LNCaP clone FGC (cell line): ENCODE data around the gene KIF20A.

ENCODE experiments used
- DNase-seq: peaks from one replicate; pipeline ENCODE4 v3.0.0-alpha.2; 2011; ENCODE audit warnings: low read depth
- H3K4me3 ChIP-seq: 2 replicates; pipeline ENCODE4 v1.5.1; 2011; ENCODE audit warnings: mild to moderate bottlenecking, low read depth, low read length, control low read depth
- TF ChIP-seq, protein P1 (sequence below): IDR thresholded peaks from 2 replicates; pipeline ENCODE4 v1.5.1; 2012; ENCODE audit warnings: mild to moderate bottlenecking; ENCODE audit not compliant: control insufficient read depth, insufficient read depth; ENCODE audit errors: extremely low read depth

Gene KIF20A

DNA sequence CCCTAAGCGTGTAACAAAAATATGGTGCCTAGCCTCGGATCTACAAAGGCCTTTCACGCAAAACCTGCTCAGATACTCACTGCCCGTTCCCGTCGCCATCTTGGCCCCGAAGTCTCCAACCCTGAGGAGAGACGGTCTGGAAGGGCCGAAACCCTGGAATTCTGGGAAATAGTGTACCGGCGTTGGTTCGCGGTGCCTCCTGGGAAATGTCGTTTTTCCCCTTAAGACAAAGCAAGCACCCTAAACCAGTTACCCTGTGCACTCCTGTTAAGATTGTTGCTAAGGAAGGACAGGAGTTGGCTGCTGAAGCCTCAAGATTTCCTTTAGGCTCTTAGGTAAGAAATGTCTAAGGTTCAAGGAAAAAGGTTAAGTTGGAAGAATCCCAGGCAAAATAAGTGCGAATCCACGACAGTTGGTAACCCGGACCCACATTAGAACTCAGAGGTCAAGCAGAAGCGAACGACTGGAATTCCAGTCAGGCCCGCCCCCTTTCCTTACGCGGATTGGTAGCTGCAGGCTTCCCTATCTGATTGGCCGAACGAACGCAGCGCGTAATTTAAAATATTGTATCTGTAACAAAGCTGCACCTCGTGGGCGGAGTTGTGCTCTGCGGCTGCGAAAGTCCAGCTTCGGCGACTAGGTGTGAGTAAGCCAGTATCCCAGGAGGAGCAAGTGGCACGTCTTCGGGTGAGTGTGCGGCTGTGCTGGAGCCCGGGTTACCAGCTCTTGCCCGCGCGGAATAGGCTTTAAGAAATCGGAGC lies at the start of gene KIF20A, which contains the start of gene BRD8:
KIF20A (plus strand) TSS at position 597 of the 761 bp plus-strand sequence. CDS start 569 bp downstream, outside the sequence.
BRD8 (minus strand) TSS at position 115 of the 761 bp plus-strand sequence; CDS start at position 99, 16 bp downstream.
- TF ChIP-seq, protein P1, sequence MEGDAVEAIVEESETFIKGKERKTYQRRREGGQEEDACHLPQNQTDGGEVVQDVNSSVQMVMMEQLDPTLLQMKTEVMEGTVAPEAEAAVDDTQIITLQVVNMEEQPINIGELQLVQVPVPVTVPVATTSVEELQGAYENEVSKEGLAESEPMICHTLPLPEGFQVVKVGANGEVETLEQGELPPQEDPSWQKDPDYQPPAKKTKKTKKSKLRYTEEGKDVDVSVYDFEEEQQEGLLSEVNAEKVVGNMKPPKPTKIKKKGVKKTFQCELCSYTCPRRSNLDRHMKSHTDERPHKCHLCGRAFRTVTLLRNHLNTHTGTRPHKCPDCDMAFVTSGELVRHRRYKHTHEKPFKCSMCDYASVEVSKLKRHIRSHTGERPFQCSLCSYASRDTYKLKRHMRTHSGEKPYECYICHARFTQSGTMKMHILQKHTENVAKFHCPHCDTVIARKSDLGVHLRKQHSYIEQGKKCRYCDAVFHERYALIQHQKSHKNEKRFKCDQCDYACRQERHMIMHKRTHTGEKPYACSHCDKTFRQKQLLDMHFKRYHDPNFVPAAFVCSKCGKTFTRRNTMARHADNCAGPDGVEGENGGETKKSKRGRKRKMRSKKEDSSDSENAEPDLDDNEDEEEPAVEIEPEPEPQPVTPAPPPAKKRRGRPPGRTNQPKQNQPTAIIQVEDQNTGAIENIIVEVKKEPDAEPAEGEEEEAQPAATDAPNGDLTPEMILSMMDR, result no peak
- DNase-seq, result peak; percentile 94
- peak within 1 kb of the TSS; percentile 84 for H3K4me3 ChIP-seq

DNA sequence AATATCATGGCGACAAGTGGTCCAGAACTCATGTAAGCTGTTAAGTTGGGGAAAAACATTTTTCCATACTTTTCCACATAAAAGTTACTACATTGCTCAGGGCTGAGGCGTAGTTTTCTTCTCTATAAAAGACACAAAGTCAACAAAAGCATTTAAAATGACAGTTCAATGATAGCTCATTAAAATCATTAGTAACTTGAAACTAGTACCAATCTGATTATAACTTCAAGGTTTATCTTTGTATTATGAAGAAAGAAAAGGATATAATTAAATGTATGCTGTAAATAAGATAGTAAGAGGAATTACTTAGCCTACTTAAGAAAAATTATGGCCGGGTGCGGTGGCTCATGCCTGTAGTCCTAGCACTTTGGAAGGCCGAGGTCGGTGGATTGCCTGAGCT lies 49.6 kb upstream of the KIF20A start:
- H3K4me3 ChIP-seq, result no peak overlapping the region
- TF ChIP-seq, protein P1, result no peak
- no peak for DNase-seq

DNA sequence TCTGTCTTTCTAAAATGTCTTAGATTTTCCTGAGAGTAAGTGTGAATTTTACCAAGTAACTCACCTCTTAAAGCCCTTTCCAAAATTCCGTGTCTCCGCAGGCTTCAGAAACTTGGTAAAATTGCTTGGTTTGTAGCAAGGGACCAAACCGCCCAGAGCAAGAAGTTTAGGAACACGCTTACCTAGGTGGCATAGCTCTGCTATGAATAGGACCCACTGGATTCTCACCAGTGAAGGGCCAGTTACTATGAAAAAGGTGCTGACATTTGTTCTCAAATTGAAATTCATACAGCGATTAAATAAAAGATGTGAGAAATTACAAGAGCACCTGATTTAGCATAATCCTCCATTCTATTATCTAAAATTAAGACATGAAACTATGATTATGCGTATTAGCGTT lies 46.4 kb upstream of the KIF20A start:
- TF ChIP-seq, protein P1, result no peak
- DNase-seq, result no peak
- H3K4me3 ChIP-seq, result no peak overlapping the region

DNA sequence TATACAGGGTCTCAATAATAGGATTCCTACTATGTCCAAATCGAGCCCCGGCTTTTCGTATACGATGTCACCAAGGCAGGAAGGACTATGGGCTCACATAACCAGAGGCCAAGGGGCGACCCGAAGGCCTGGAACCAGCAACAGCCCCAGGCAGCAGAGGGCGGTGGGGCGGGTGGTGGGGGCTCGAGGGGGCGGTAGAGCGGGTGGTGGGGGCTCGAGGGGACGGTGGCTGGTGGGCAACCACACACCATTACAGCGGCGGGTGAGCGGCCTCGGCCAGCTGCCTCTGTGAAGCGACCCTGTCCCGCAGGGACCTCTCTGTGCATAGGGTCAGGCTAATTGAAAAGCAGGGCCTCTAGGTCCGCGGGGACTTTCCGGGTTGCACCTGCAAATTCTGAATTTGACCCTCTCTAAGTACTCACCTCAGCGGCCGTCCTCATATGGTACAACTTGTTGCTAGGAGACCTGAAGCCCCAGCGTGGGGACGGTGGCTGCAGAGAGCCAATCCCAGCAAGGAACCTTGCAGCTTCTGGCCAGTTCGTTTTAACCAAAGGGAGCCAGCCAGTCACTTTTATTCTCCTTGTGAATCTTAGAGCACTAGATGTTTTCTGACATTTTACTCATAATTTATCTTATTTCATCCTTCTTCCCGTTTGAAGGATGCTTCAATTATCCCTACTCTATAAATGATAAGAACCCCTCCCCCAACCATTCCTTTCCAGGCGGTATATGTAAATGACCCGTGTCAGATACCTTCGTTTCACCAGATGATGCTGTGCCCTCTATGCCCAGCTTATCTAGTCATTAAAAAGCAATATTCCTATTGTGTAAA lies 39.7 kb upstream of the KIF20A start, which contains the start of gene NME5:
NME5 (minus strand) TSS at position 480 of the 832 bp plus-strand sequence. CDS start 648 bp downstream, outside the sequence.
- peak; percentile 70 for DNase-seq
- TF ChIP-seq, protein P1, result no peak
- H3K4me3 ChIP-seq, result peak within 1 kb of the TSS; percentile 69

DNA sequence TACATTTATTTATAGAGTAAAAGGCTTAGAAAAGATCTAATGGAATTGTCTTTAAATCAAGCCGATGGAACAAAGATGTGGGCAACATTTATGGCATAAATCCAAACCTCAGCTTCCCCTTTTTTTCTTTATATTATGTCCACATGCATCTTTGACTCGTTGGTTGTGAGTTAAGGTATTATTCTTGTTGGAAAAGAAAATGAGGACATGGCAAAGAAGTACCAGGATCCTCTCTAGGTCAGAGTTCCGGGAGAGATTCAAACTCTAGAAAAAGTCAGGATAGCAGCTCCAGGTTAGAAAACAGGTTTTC lies 39.2 kb upstream of the KIF20A start:
- peak overlapping the region; percentile 69 for H3K4me3 ChIP-seq
- TF ChIP-seq, protein P1, result no peak
- DNase-seq, result no peak

DNA sequence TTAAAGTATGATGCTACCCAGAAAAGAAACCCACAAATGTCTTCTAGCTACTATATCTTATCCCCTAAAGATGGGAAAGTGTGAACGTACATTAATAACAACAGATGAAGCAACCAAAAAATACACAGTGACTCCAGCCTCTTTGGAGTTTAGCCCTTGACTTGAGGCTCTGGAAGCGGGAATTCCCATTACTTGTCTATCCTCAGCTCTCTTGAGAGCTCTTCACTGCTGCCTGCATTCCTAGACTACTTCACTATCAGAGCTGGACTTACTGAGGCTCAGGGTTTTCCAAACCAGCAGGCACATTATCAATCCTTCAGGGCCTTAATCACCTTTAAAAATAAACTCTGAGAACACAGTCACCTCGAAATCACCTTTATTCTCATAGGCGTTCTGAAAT lies 38.6 kb upstream of the KIF20A start:
- no peak overlapping the region for H3K4me3 ChIP-seq
- TF ChIP-seq, protein P1, result no peak
- DNase-seq, result no peak
